BLaER1 (cell line): ENCODE data around the gene AP3B1.
A peak's percentile ranks its signal among the peaks of the same experiment; 100 is the strongest.

Experiments used
- H3K27ac ChIP-seq: shearing (Covaris generic); formaldehyde crosslinking; 2 replicates; pipeline ENCODE4 v1.8.1; 2022
- H3K27me3 ChIP-seq: shearing (Covaris generic); formaldehyde crosslinking; 2 replicates; pipeline ENCODE4 v1.8.1; 2022
- H3K36me3 ChIP-seq: shearing (Covaris generic); formaldehyde crosslinking; 2 replicates; pipeline ENCODE4 v1.8.1; 2022
- H3K4me1 ChIP-seq: shearing (Covaris generic); formaldehyde crosslinking; 2 replicates; pipeline ENCODE4 v1.8.1; 2022
- H3K4me2 ChIP-seq: shearing (Covaris generic); formaldehyde crosslinking; 2 replicates; pipeline ENCODE4 v1.8.1; 2022
- H3K4me3 ChIP-seq: shearing (Covaris generic); formaldehyde crosslinking; 2 replicates; pipeline ENCODE4 v1.8.1; 2022
- H3K9ac ChIP-seq: shearing (Covaris generic); formaldehyde crosslinking; 2 replicates; pipeline ENCODE4 v1.8.1; 2022
- H3K9me3 ChIP-seq: shearing (Covaris generic); formaldehyde crosslinking; 2 replicates; pipeline ENCODE4 v1.8.1; 2022
- H4K20me1 ChIP-seq: shearing (Covaris generic); formaldehyde crosslinking; 2 replicates; pipeline ENCODE4 v1.8.1; 2022
- Cebpa-rat ChIP-seq: shearing (Covaris generic); IDR thresholded peaks from 2 replicates; pipeline ENCODE4 v1.8.1; 2022

AP3B1 gene

DNA sequence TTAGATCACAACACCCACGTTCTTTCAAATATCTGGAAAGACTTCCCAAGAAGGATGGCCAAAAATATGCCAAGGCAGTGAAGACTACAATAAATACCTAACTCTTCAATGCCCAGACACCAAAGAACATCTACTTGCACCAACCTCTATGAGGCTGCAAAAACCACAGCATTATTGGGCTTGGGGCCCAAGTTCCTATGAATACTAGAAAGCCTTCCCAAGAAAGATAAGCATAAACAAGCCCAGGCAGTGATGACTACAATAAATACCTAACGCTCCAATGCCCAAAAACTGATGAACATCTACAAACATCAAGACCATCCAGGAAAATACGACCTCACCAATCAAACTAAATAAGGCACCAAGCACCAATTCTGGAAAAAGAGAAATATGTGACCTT is 41.3 kb downstream of the AP3B1 start:
- no peak overlapping the region for H3K9ac ChIP-seq
- H3K4me3 ChIP-seq, result no peak overlapping the region
- no peaks in the 10 kb centered on the region for H3K4me1 ChIP-seq
- H3K27ac ChIP-seq, result no peak overlapping the region
- H3K9me3 ChIP-seq, result peaks cover 52% of the 10 kb centered on the region
- TF ChIP-seq Cebpa-rat, result no peak
- peaks cover 65% of the 10 kb centered on the region for H3K36me3 ChIP-seq
- H4K20me1 ChIP-seq, result no peaks in the 10 kb centered on the region
- H3K27me3 ChIP-seq, result no peaks in the 10 kb centered on the region
- H3K4me2 ChIP-seq, result no peak overlapping the region

GRCh38 chr5:78252715-78253114 is 41.8 kb downstream of the AP3B1 start:
- H3K4me1 ChIP-seq, result no peaks in the 10 kb centered on the region
- H3K36me3 ChIP-seq, result peaks cover 61% of the 10 kb centered on the region
- H3K9ac ChIP-seq, result no peak overlapping the region
- H3K27me3 ChIP-seq, result no peaks in the 10 kb centered on the region
- H3K4me2 ChIP-seq, result no peak overlapping the region
- H4K20me1 ChIP-seq, result no peaks in the 10 kb centered on the region
- H3K9me3 ChIP-seq, result peaks cover 47% of the 10 kb centered on the region
- no peak overlapping the region for H3K27ac ChIP-seq
- no peak overlapping the region for H3K4me3 ChIP-seq
- TF ChIP-seq Cebpa-rat, result no peak

DNA sequence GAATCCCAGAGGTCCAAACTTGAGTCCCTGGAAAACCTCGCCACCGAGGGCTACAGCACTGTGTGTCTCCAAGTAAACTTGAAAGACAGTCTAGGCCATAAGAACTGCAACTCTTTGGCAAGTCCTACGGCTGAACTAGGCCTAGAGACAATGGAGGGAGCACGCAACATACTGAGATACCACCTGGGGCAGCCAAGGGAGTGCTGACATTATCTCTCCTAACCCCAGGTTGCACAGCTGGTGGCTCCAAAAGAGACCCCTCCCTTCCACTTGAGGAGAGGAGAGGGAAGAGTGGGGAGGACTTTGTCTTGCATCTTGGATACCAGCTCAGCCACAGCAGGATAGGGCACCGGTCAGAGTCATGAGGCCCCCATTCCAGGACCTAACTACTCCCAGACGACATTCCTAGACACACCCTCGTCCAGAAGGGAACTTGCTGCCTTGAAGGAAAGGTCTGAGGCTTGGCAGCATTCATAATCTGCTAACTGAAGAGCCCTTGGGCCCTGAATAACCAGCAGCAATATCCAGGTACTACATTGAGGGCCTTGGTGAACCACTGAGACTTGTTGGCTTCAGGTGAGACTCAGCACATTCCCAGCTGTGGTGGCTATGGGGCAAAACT is 42.7 kb downstream of the AP3B1 start:
- no peak for TF ChIP-seq Cebpa-rat
- Histone ChIP-seq H3K27me3 (no peaks in the 10 kb centered on the region), H3K4me1 (no peaks in the 10 kb centered on the region), H3K27ac (no peak overlapping the region), H3K4me2 (no peak overlapping the region), H3K9me3 (peaks cover 42% of the 10 kb centered on the region), H3K4me3 (no peak overlapping the region), H4K20me1 (no peaks in the 10 kb centered on the region), H3K9ac (no peak overlapping the region), H3K36me3 (peaks cover 57% of the 10 kb centered on the region)

DNA sequence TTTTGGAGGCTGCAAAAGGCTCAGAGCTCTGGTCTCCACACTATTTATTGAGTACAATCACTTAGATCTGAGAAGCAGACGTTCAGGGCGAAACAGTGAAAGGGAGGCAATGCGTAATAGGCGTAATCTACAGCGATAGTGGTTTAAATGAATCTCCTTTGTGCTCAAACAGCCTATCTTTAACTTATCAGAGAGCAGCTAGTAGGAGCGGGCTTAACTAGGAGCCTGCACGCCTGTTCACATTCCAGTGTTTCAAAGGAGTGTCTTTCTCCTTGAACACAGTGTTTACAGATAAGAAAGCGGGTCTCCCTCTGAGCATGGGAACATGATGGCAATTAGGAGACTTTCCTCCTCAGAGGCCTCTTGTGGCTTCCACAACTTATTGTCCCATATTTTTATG is 49.4 kb downstream of the AP3B1 start:
- no peak overlapping the region for H3K4me2 ChIP-seq
- H3K27me3 ChIP-seq, result no peaks in the 10 kb centered on the region
- no peak for TF ChIP-seq Cebpa-rat
- H3K4me3 ChIP-seq, result no peak overlapping the region
- peaks cover 6% of the 10 kb centered on the region; the same call in 1 of the 2 replicates for H4K20me1 ChIP-seq
- no peak overlapping the region for H3K27ac ChIP-seq
- H3K36me3 ChIP-seq, result peaks cover 38% of the 10 kb centered on the region
- H3K4me1 ChIP-seq, result no peaks in the 10 kb centered on the region
- H3K9me3 ChIP-seq, result peaks cover 7% of the 10 kb centered on the region; the same call in 1 of the 2 replicates
- H3K9ac ChIP-seq, result no peak overlapping the region

- H3K27me3 ChIP-seq, result no peaks in the 10 kb centered on the region
- no peak overlapping the region for H3K9ac ChIP-seq
- no peak overlapping the region for H3K27ac ChIP-seq
- H3K4me1 ChIP-seq, result no peaks in the 10 kb centered on the region
- no peak overlapping the region for H3K4me3 ChIP-seq
- peaks cover 38% of the 10 kb centered on the region for H3K36me3 ChIP-seq
- H3K4me2 ChIP-seq, result no peak overlapping the region
- no peak for TF ChIP-seq Cebpa-rat
- peaks cover 6% of the 10 kb centered on the region; the same call in 1 of the 2 replicates for H4K20me1 ChIP-seq
- no peaks in the 10 kb centered on the region for H3K9me3 ChIP-seq
Measured at GRCh38 chr5:78243639-78244038, 50.9 kb downstream of the AP3B1 start.

DNA sequence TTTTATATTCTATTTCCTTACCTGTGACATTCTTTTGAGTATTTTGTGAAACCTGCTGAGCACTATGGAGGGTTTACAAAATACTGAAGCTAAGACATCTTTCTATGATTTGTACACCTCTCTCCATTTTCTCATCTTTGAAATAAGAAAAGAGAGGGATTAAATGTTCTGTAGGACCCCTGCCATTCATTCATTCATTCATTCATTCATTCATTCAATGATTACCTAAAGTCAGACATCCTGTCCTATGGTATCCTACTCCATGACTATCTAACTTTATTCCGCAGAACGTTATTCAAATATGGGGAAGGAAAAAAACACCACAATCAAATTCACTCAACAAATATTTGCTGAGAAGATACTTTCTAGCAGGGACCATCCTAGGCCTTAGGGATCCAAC is 51.4 kb downstream of the AP3B1 start:
- no peak for TF ChIP-seq Cebpa-rat
- Histone ChIP-seq H3K4me1 (no peaks in the 10 kb centered on the region), H3K36me3 (peaks cover 40% of the 10 kb centered on the region), H3K27ac (no peak overlapping the region), H3K27me3 (no peaks in the 10 kb centered on the region), H4K20me1 (peaks cover 6% of the 10 kb centered on the region; the same call in 1 of the 2 replicates), H3K4me3 (no peak overlapping the region), H3K9me3 (no peaks in the 10 kb centered on the region), H3K4me2 (no peak overlapping the region), H3K9ac (no peak overlapping the region)

DNA sequence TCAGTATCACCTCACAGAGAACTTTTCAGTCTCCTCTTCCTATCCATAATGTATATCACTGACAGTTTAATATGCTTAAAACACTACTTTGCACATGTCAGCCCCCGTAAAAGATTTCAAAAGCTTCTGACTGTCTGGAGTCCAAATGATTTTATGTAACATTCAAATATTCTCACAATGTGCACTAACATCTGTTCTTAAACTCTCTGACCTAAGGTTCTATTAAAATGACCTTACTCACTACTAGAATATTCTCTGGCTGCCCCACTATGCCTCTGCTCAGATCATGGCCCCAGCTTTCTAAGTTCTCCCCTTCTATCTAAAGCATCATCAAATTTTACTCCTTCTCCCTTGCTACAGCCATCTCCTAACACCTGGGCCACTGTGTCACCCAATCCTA is 52.5 kb downstream of the AP3B1 start:
- peaks cover 6% of the 10 kb centered on the region; the same call in 1 of the 2 replicates for H4K20me1 ChIP-seq
- H3K36me3 ChIP-seq, result peaks cover 51% of the 10 kb centered on the region
- no peak overlapping the region for H3K4me3 ChIP-seq
- no peak overlapping the region for H3K9ac ChIP-seq
- H3K27ac ChIP-seq, result no peak overlapping the region
- TF ChIP-seq Cebpa-rat, result no peak
- no peaks in the 10 kb centered on the region for H3K4me1 ChIP-seq
- no peaks in the 10 kb centered on the region for H3K9me3 ChIP-seq
- no peak overlapping the region for H3K4me2 ChIP-seq
- H3K27me3 ChIP-seq, result no peaks in the 10 kb centered on the region

GRCh38 chr5:78237911-78238310 is 56.6 kb downstream of the AP3B1 start:
- H3K27ac ChIP-seq, result no peak overlapping the region
- H4K20me1 ChIP-seq, result peaks cover 6% of the 10 kb centered on the region; the same call in 1 of the 2 replicates
- no peaks in the 10 kb centered on the region for H3K4me1 ChIP-seq
- no peak overlapping the region for H3K4me3 ChIP-seq
- no peak overlapping the region for H3K9ac ChIP-seq
- H3K36me3 ChIP-seq, result peaks cover 38% of the 10 kb centered on the region
- H3K9me3 ChIP-seq, result no peaks in the 10 kb centered on the region
- TF ChIP-seq Cebpa-rat, result no peak
- H3K4me2 ChIP-seq, result no peak overlapping the region
- no peaks in the 10 kb centered on the region for H3K27me3 ChIP-seq

DNA sequence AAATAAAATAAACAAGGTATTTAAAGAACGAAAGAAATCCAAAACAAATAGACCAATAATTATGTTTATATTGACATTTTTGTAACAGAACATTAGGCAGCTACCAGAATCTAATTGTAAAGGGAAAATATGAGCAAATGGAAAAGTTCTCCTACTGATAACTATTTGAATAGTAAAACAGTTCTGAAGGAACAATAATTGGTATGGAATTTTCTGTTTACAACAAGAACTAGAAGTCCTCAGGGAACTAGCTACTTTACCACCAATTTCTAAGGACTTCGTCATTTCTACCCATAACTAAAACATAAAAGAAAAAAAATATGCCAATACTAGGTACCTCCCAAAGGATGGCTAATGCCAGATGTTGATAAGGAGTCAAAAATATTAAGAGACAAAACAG is 58.5 kb downstream of the AP3B1 start:
- TF ChIP-seq Cebpa-rat, result no peak
- H3K27ac ChIP-seq, result no peak overlapping the region

GRCh38 chr5:78235289-78235688 is 59.2 kb downstream of the AP3B1 start:
- no peaks in the 10 kb centered on the region for H3K9me3 ChIP-seq
- H3K9ac ChIP-seq, result no peak overlapping the region
- no peaks in the 10 kb centered on the region for H4K20me1 ChIP-seq
- TF ChIP-seq Cebpa-rat, result peak; percentile 48; the same call in 1 of the 2 replicates
- H3K36me3 ChIP-seq, result peaks cover 37% of the 10 kb centered on the region
- H3K4me2 ChIP-seq, result no peak overlapping the region
- H3K27me3 ChIP-seq, result no peaks in the 10 kb centered on the region
- H3K4me3 ChIP-seq, result no peak overlapping the region
- no peak overlapping the region for H3K27ac ChIP-seq
- H3K4me1 ChIP-seq, result no peaks in the 10 kb centered on the region

More for the DNA sequence above, 58.5 kb downstream of the AP3B1 start:
- Histone ChIP-seq H3K36me3 (peaks cover 38% of the 10 kb centered on the region), H4K20me1 (no peaks in the 10 kb centered on the region), H3K4me3 (no peak overlapping the region), H3K9me3 (no peaks in the 10 kb centered on the region), H3K4me1 (no peaks in the 10 kb centered on the region), H3K9ac (no peak overlapping the region), H3K4me2 (no peak overlapping the region), H3K27me3 (no peaks in the 10 kb centered on the region)

DNA sequence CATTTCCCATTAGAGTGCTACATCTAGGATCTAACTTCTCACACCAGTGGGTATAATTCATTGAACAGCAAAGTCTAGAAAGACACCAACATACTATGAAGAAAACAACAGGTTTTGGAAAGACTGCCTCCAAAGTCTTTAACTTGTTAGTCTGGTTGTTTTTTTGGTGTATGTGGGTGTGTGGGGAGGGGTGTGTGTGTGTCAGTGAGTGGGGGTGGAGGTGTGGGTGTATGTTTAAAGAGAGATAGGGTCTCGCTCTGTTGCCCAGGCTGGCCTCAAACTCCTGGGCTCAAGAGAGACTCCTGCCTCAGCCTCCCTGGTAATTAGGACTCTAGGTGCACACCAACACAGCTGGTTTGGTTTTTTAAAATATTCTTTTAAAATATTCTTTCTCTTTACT is 59.7 kb downstream of the AP3B1 start:
- H3K4me1 ChIP-seq, result no peaks in the 10 kb centered on the region
- no peak for TF ChIP-seq Cebpa-rat
- no peaks in the 10 kb centered on the region for H4K20me1 ChIP-seq
- no peak overlapping the region for H3K27ac ChIP-seq
- peaks cover 32% of the 10 kb centered on the region for H3K36me3 ChIP-seq
- H3K4me2 ChIP-seq, result no peak overlapping the region
- no peaks in the 10 kb centered on the region for H3K27me3 ChIP-seq
- no peaks in the 10 kb centered on the region for H3K9me3 ChIP-seq
- H3K4me3 ChIP-seq, result no peak overlapping the region
- H3K9ac ChIP-seq, result no peak overlapping the region
